Endothelial cell of umbilical vein (primary cell): Measurements from ENCODE around the gene CARMIL1. TPM values are rescaled to one million over a fixed set of nuclear protein-coding genes. Genes with fewer than 3 reads are reported as not detected.

ENCODE experiments used
- BruUV-seq: library from RNA; stranded (reverse); fragments of 400-500 nt; replicated peaks from 2 replicates; lab custom pipeline; 2021; lab: Mats Ljungman, UMichigan
- CTCF ChIA-PET: fragments of 300-600, 350-600 bp; sonication (Branson Sonifier 250); formaldehyde crosslinking; loops from one replicate; lab custom pipeline; 2021; ENCODE audit warnings: antibody characterized with exemption, inconsistent platforms; lab: Charles Lee
- POLR2A ChIA-PET: fragments of 300-600, 350-600 bp; sonication (Branson Sonifier 250); formaldehyde crosslinking; loops from one replicate; lab custom pipeline; 2021; ENCODE audit warnings: antibody characterized with exemption, inconsistent platforms; lab: Charles Lee
- DNase-seq: peaks from one replicate; pipeline ENCODE4 v3.0.0-alpha.2; 2011; ENCODE audit warnings: low read depth, low spot score
- FAIRE-seq: peaks from 2 replicates; lab custom pipeline; 2011; peaks lifted over from hg19 to GRCh38; lab: Jason Lieb, UNC
- H2AFZ ChIP-seq: 2 replicates; pipeline ENCODE4 v1.6.0; 2012; ENCODE audit warnings: low read depth, low read length, control low read depth, inconsistent platforms
- H3K27ac ChIP-seq: 2 replicates; pipeline ENCODE4 v1.5.1; 2011; ENCODE audit warnings: low read depth, mild to moderate bottlenecking, control low read depth, low read length, moderate library complexity; ENCODE audit not compliant: insufficient read depth
- H3K27me3 ChIP-seq, 2 experiments: 2 replicates each; pipeline versions ENCODE4 v1.6.0 to v1.6.1; 2011; ENCODE audit warnings: low read length in 2 of 2, mixed read lengths in 1 of 2; ENCODE audit not compliant: control insufficient read depth in 2 of 2, insufficient read depth in 2 of 2
- H3K36me3 ChIP-seq, 2 experiments: 2 replicates in 1 of 2; 3 replicates in 1 of 2; pipeline ENCODE4 v1.5.1; 2011; ENCODE audit warnings: low read length in 2 of 2, mild to moderate bottlenecking in 1 of 2, moderate library complexity in 1 of 2; ENCODE audit not compliant: control insufficient read depth in 2 of 2, insufficient read depth in 2 of 2; ENCODE audit errors: extremely low read depth in 1 of 2
- H3K4me1 ChIP-seq: 3 replicates; pipeline ENCODE4 v1.5.1; 2011; ENCODE audit warnings: mild to moderate bottlenecking, low read length; ENCODE audit not compliant: control insufficient read depth, insufficient read depth; ENCODE audit errors: extremely low read depth
- H3K4me2 ChIP-seq: 2 replicates; pipeline ENCODE4 v1.6.1; 2011; ENCODE audit warnings: low read length, control low read depth, mixed read lengths; ENCODE audit not compliant: insufficient read depth
- H3K4me3 ChIP-seq, 3 experiments: fragments of 200-600 bp in 1 of 3; sonication (generic), shearing (Covaris generic) in 1 of 3; replicated peaks in 1 of 3; 2 replicates each; pipeline ENCODE4 v1.5.1; 2011 to 2016; ENCODE audit warnings: control low read depth in 3 of 3, low read length in 3 of 3, mild to moderate bottlenecking in 2 of 3, inconsistent platforms in 1 of 3, low read depth in 1 of 3, moderate library complexity in 1 of 3; ENCODE audit not compliant: insufficient read depth in 1 of 3
- H3K79me2 ChIP-seq: 2 replicates; pipeline ENCODE4 v1.6.0; 2012; ENCODE audit warnings: low read length, inconsistent platforms; ENCODE audit not compliant: control insufficient read depth, insufficient read depth
- H3K9ac ChIP-seq: replicated peaks from 2 replicates; pipeline ENCODE3; 2011; ENCODE audit warnings: low read length, control low read depth; ENCODE audit not compliant: insufficient read depth; ENCODE audit errors: extremely low read depth
- H3K9me1 ChIP-seq: replicated peaks from 3 replicates; pipeline ENCODE4 v1.6.0; 2011; ENCODE audit warnings: mild to moderate bottlenecking, low read length; ENCODE audit not compliant: control insufficient read depth, insufficient read depth; ENCODE audit errors: extremely low read depth
- H3K9me3 ChIP-seq: replicated peaks from 2 replicates; pipeline ENCODE4 v1.5.1; 2012; ENCODE audit warnings: low read length, inconsistent platforms; ENCODE audit not compliant: control insufficient read depth, insufficient read depth
- H4K20me1 ChIP-seq: replicated peaks from 2 replicates; pipeline ENCODE3; 2011; ENCODE audit warnings: mild to moderate bottlenecking, low read length; ENCODE audit not compliant: control insufficient read depth, insufficient read depth; ENCODE audit errors: extremely low read depth
- CTCF ChIP-seq, 2 donors: IDR thresholded peaks; 1 replicate in 1 of 2; 2 replicates in 1 of 2; pipeline ENCODE4 v1.5.1; 2011; ENCODE audit warnings: low read length in 2 of 2, mild to moderate bottlenecking in 2 of 2, moderate library complexity in 2 of 2, control low read depth in 1 of 2, inconsistent platforms in 1 of 2, low read depth in 1 of 2; ENCODE audit not compliant: insufficient read depth in 1 of 2; ENCODE audit errors: extremely low read depth in 1 of 2
- EZH2 ChIP-seq: IDR thresholded peaks from 2 replicates; pipeline ENCODE4 v1.6.1; 2012; ENCODE audit warnings: borderline replicate concordance, low read depth, mild to moderate bottlenecking, moderate library complexity, low read length, inconsistent platforms; ENCODE audit not compliant: severe bottlenecking
- FOS ChIP-seq: IDR thresholded peaks from 2 replicates; pipeline ENCODE4 v1.6.1; 2011; ENCODE audit warnings: mild to moderate bottlenecking, low read length, moderate library complexity, borderline replicate concordance; ENCODE audit not compliant: insufficient read depth
- GATA2 ChIP-seq: IDR thresholded peaks from 2 replicates; pipeline ENCODE4 v1.7.0; 2011; ENCODE audit warnings: low read depth, mild to moderate bottlenecking, moderate library complexity, mixed read lengths, low read length; ENCODE audit not compliant: insufficient read length, insufficient read depth
- JUN ChIP-seq: IDR thresholded peaks from 2 replicates; pipeline ENCODE4 v1.6.1; 2011; ENCODE audit warnings: borderline replicate concordance, low read depth; ENCODE audit not compliant: insufficient read length, insufficient read depth
- MAX ChIP-seq: IDR thresholded peaks from 2 replicates; pipeline ENCODE4 v1.6.1; 2011; ENCODE audit not compliant: insufficient read depth, insufficient read length
- MYC ChIP-seq: IDR thresholded peaks from one replicate; pipeline ENCODE4 v1.6.1; 2011; ENCODE audit warnings: mild to moderate bottlenecking, low read depth, low read length
- POLR2A ChIP-seq: IDR thresholded peaks from 2 replicates; pipeline ENCODE4 v1.6.1; 2012; ENCODE audit warnings: low read depth, mild to moderate bottlenecking, control low read depth, low read length
- POLR2AphosphoS5 ChIP-seq: IDR thresholded peaks from 2 replicates; pipeline ENCODE4 v1.6.1; 2012; ENCODE audit warnings: low read depth, mild to moderate bottlenecking, control low read depth, low read length, moderate library complexity; ENCODE audit not compliant: insufficient read depth
- dilution Hi-C: fragments of 300-500 bp; cut with MboI; formaldehyde crosslinking; loops from one replicate; pipeline ENCODE4 v1.15.0; 2019; ENCODE audit warnings: low sequenced_read_pairs; ENCODE audit not compliant: extremely low pct_ligation_motif_present
- intact Hi-C: fragments of 100-400 bp; cut with micrococcal nuclease; formaldehyde crosslinking; loops from one replicate; pipeline ENCODE4 v1.10.0; 2022
- polyA plus RNA-seq, 4 experiments: library from polyadenylated mRNA; depleted of rRNA in 3 of 4; stranded (reverse) in 3 of 4; unstranded in 1 of 4; fragments of >200 nt; gene quantifications; 2 replicates each; pipeline versions ENCODE4 v1.2.1 to v1.2.3, GENCODE V29; 2011 to 2012; ENCODE audit warnings: missing spikeins in 1 of 4
- total RNA-seq: library from RNA; stranded (reverse); gene quantifications from 2 replicates; pipeline ENCODE4 v1.2.3, GENCODE V29; 2021

Gene CARMIL1
- total and polyA plus RNA-seq, 2 donors (not counting 3 experiments of a cell fraction or from before 2014, with no cell fraction given) = 1.3 to 8.7 TPM

GRCh38 chr6:25404693-25405169 is 125.6 kb downstream of the CARMIL1 start:
- Histone ChIP-seq H3K4me3 (no peak overlapping the region), H3K9ac (no peak overlapping the region), H2AFZ (no peak overlapping the region), H3K36me3 (no peaks in the 10 kb centered on the region), H3K9me3 (no peaks in the 10 kb centered on the region), H3K4me1 (no peaks in the 10 kb centered on the region), H3K4me2 (no peak overlapping the region), H3K27ac (no peak overlapping the region), H3K79me2 (no peaks in the 10 kb centered on the region), H3K27me3 (no peaks in the 10 kb centered on the region), H4K20me1 (no peaks in the 10 kb centered on the region), H3K9me1 (no peaks in the 10 kb centered on the region)
- POLR2A ChIA-PET = no interaction called here
- DNase-seq (peak; percentile 6), FAIRE-seq (no peak)
- CTCF ChIA-PET = interaction anchor here (0.9 to 1.9 kb wide), 3 partner anchors 86 to 314 kb away, joined by 3 to 10 read pairs (median 3); no protein-coding TSS in a partner anchor
- dilution Hi-C loops = no loop called here
- TF ChIP-seq MYC (no peak), FOS (no peak), JUN (no peak), CTCF (IDR thresholded peaks at IDR 0.05; ENCODE audit: extremely low read depth in 1 of 2, insufficient read depth in 1 of 2, low read depth in 1 of 2, low read length in 2 of 2) (no peak), POLR2AphosphoS5 (no peak), EZH2 (no peak), GATA2 (no peak), POLR2A (no peak), MAX (no peak)
- BruUV-seq = no TSS peak
- intact Hi-C loops = no loop called here
